GM18498 (cell line): Measurements from ENCODE around the gene SENP5.

Source experiments
- ATAC-seq: cut with Tn5 transposase; IDR thresholded peaks from one replicate; pipeline ENCODE4 v1.9.1; 2021; ENCODE audit warnings: mild to moderate bottlenecking, moderate library complexity; ENCODE audit not compliant: unreplicated experiment

SENP5 gene

DNA sequence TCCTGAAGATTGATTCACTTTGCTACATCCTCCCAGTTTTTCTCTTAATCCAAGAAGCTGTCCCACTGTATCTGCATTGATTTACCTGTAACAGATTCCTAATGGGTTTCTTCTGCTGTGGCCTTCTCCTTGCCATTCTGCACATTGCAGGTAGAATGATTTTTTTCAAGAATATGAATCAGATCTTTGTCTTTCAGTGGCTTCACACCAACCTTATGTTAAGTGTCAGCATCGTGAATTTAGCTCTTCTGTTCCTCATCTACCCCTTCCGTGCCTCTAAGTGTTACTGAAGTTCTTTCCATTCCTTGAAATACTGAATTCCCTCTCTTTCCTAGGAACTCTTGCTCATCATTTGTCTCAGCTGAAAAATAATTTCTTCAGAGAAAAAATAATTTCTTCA is 7.5 kb downstream of the SENP5 start:
- no peak for ATAC-seq

GRCh38 chr3:196883361-196883760 is 15.6 kb downstream of the SENP5 start:
- no peak for ATAC-seq

DNA sequence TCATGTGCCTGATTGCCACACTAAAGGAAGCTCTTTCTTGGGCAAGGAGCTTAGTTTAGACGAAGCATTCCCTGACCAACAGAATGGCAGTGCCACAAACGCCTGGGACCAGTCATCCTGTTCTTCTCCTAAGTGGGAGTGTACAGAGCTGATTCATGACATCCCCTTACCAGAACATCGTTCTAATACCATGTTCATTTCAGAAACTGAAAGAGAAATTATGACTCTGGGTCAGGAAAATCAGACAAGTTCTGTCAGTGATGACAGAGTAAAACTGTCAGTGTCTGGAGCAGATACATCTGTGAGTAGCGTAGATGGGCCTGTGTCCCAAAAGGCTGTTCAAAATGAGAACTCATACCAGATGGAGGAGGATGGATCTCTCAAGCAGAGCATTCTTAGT is 18.4 kb downstream of the SENP5 start:
- no peak for ATAC-seq

DNA sequence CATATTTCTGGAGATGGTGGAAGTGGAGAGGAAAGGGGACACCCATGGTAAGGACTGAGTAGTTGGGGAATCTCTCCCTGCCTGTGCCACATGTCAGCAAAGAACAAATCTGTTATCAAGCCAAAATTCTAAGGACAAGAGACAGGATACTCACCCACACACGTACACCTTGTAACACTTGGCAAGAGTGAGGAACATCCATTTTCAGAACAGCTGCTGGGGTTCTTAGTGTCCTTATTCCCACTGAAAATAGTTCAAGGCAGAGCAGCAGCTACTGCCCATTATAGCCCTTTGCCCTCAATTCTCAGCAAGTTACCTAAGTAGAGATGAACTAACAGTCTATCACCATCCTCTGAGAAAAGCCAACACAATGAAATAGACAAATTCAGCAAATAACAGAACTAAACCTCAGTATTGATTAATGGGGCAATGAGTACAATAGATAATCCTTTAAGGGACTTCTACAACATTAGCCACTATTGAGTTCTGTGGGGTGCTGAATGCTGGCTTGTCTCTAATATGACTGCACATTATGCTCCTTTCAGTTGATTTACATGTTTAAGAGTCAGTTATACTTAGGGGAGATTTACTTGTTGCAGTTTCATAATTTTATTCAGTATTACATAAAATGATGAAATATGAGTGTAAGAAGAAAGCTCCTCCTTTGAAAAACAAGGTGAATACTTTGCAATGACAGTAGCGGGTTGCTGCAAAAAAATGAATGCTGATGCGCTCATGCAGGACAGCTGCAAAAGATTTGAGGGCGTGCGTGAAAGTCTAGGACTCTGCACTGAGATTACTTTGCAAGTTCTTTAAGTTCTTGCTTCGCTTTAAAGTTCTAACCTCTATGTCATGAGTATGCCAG is 22.4 kb downstream of the SENP5 start:
- no peak for ATAC-seq

DNA sequence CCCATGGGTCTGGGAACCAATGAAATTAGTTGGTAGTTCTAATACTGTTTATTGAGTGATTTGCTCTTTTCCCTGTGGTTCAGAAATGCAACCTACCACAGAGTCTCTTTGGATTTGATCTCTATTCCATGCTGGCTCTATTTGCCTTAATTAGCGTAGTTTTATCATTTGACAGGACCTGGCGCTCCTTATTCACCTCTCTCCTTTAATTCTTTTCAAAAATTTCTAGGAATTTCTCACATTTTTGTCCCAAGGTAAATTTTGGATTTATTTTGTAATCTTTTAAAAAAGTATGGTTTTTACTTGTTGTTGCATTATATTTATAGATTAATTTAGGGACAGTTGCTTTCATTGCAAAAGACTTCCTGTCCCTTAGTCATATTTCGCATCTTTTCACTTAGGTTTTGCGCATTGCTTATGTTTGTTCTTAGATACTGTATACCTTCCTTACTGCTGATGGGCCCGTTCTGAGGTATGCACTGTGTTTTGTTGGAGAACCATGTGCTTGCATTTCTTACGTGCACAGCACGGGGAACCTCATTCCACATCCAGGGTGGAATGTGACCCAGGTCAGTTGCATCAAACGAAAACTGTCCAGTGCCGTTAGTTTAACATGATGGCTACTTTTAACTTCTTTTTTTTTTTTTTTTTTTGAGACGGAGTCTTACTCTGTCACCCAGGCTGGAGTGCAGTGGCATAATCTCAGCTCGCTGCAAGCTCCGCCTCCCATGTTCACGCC is 27.0 kb downstream of the SENP5 start:
- ATAC-seq: no peak

- ATAC-seq: no peak
Measured at GRCh38 chr3:196896229-196896628, 28.5 kb downstream of the SENP5 start.

- no peak for ATAC-seq
Measured at GRCh38 chr3:196901768-196902167, 34.0 kb downstream of the SENP5 start.

- ATAC-seq: no peak
Measured at GRCh38 chr3:196902296-196902695, 34.6 kb downstream of the SENP5 start.

- ATAC-seq: no peak
Measured at GRCh38 chr3:196903740-196904139, 36.0 kb downstream of the SENP5 start.

DNA sequence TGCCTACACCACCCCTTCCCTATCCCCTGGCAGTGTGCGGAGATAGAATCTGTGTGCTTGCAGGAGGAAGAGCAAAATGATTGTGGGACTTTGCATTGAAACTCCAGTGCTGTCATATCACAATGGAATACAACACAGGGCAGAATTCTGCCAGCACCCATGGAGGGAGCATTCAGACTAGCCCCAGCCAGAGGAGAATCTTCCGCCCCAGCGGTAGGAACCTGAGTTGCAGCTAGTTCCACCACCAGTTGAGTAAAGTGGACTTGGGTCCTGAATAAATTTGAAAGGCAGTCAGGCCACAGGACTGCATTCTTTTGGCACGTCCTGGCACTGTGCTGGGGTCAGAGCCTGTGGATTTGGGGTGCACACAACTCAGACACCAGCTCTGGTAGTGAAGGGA is 47.1 kb downstream of the SENP5 start:
- no peak for ATAC-seq

- no peak for ATAC-seq
Measured at GRCh38 chr3:196915375-196915774, 47.7 kb downstream of the SENP5 start.

DNA sequence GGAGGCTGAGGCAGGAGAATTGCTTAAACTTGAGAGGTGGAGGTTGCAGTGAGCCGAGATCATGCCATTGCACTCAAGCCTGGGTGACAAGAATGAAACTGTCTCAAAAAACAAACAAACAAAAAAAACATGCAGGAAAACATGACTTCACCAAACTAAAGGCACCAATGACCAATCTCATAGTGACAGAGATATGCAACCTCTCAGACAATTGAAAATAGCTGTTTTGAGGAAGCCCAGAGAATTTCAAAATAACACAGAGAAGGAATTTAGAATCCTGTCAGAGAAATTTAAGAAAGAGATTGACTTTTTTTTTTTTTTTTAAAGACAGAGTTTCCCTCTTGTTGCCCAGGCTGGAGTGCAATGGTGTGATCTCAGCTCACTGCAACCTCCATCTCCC is 48.5 kb downstream of the SENP5 start:
- no peak for ATAC-seq

GRCh38 chr3:196916995-196917394 is 49.3 kb downstream of the SENP5 start:
- no peak for ATAC-seq

DNA sequence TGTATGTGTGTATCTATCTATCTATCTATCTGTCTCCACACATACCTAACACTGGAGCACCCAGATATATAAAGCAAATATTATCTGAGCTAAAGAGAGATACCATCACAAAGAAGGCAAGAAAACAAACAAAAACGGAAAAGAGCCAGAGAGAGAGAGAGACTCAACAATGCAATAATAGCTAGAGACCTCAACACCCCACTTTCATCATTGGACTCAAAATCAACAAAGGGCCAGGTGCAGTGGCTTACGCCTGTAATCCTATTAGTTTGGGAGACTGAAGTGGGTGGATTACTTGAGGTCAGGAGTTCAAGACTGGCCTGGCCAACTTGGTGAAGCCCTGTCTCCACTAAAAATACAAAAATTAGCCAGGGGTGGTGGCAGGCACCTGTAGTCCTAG is 51.2 kb downstream of the SENP5 start:
- ATAC-seq: no peak

DNA sequence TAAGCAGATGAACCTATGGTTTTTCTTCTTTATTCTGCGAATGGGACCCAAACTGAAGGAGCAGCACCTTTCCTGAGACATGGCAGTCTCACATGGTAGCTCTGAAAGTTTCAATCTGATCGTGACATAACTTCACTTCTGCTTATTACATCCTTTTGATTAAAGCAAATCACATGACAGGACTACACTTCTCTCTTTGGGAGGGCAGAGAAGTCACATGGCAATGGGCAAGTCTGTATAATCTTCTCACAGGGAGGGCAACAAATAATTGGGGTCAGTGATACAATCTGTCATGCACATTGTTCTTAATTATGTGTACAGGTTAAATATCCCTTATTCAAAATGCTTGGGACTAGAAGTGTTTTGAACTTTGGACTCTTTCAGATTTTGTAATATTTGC is 53.0 kb downstream of the SENP5 start:
- no peak for ATAC-seq

DNA sequence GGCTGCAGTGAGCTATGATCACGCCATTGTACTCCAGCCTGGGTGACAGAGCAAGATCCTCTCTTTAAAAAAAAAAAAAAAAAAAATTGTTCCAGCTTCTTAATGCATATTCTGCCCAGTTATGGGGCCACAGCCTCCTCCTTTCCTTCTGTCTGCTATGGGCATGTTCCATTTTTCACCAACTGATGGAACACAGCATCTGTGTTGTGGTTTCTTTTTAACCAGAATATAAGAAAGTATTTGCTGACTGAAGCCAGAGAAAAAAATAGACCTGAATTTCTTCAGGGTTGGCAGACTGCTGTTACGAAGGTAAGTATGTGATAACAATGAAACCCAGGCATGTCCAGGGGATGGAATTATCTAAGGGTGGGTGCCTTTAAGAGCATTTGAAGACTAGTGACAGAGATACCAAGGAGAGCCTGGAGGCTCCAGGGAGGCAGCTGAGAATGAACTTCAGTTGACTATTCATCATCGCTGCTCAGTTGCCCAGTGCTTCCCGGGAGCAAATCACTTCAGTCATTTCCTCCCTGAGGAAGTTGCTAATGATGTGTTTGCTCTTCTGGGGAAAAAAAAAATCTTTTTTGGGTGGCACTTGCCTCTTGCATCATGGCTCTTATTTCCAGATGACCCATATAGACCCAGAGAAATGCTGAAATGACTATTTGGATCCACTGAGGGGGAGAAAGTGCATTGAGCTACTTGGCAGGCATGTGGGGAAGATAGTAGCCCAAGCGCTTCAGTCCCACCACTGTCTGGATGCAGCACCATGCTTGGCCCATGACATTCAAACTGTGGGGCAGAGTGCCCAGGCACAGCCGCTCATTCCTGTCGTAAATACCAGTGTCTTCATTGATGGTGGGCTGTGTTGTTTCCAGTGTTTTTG is 60.1 kb downstream of the SENP5 start:
- no peak for ATAC-seq

DNA sequence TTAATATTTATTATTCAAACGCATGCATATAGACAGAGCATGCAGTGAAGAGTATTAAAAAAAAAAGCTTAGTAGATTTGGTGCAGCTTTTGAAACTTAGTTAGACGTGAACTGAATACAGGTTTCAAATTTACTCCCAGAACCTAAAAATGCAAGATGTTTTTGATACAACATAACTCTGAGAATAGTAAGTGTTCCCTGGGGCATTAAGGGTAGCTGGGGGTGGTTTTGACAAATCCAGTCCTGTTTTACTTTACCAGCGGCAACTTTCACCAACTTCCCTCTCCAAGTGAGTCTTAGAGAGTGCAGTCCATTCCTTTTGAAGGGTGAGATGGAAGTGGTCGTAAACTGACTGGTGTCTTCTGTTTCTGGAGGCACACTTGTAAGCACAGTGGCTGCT is 63.4 kb downstream of the SENP5 start:
- ATAC-seq: no peak

DNA sequence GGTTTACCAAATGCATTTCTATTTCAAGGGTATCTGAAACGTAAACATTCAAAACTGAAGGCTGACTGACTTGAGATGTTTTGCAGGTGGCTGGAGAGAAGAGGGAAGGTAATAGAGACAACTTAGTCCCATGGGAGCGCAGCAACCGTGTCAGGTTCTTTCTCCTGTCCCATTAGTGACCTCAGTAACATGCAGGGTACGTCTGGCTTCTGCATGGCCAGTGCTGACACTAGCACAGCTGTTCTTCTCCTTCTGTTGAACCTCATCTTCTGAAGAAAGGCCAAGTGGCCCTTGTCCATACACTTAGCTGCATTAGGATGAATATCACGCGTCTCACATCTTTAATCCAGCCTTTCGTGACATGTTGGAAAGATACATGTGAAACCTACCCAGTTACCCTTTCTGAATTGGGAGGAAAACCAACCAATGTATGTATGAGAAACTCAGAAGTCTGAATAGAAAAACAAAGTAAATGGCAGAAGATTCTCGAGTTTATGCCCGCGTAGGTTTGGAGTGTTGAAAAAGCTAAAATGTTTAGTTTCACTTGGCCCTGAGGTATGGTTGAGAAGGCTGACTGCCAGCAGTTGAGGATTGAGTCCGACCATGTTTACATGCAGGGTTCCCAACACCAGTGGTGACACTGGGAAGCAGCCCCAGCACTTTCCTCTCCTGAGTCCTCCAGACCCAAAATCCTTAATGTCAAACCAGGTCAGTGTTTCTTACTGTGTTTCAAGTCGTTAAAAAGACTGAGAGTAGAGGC is 64.3 kb downstream of the SENP5 start:
- no peak for ATAC-seq

DNA sequence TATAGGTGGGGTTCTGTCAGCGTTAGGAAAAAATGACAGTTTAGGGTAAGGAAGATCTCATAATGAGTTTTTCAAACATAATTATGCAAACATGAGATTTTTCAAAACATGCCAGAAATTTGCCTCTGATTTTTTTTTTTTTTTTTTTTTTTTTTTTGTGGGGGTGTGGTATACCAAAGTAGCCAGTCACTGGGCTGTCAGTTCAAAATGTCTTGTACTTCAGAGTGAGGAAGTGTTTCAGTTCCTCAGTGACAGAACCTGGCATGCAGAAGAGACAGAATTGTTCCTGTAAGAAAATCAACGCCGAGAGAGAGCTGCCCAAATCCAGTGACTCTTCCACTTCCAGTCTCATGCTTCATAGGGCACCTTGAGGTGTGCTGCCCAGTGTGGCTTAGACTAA is 64.9 kb downstream of the SENP5 start:
- no peak for ATAC-seq

DNA sequence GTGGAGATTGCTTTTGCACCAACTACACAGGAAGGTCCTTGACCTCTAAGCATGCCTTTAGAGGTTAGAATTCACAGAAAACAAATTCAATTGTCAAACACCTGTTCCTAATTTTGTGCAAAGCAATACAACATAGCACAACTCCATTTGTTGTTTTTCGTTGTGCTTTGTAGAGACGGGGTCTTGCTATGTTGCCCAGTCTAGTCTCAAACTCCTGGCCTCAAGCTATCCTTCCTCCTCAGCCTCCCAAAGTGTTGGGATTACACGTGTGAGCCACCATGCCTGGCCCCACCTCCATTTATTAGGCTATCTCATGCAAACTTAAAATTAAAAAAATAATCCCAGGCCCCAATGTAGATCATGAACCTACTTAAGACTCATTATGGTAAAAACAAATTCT is 68.6 kb downstream of the SENP5 start:
- no peak for ATAC-seq

DNA sequence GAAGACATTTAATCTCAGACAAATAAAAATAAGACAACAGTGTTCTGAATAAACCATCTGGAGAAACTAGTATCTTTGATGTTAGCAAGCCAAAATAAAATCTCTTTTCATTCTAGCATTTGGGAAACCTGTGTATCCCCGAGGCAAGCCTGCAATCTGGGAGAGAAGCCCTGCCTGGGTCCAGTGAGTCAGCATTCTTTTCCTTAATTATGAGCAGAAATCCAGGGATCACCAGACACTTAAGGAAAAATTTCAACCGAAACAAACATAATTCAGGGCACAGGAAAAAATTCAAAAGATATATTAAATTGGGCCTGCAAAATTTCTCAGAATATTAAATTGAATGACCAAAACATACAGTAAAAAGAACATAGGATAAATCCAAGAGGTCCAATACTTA is 70.4 kb downstream of the SENP5 start:
- no peak for ATAC-seq
